ENCODE measurements around the gene CARD6.
"Not testable (repeated sequence)": the region's sequence is repeated elsewhere in the genome, so short reads cannot be mapped to it uniquely, and the experiment has no call there.

CARD6 gene

DNA sequence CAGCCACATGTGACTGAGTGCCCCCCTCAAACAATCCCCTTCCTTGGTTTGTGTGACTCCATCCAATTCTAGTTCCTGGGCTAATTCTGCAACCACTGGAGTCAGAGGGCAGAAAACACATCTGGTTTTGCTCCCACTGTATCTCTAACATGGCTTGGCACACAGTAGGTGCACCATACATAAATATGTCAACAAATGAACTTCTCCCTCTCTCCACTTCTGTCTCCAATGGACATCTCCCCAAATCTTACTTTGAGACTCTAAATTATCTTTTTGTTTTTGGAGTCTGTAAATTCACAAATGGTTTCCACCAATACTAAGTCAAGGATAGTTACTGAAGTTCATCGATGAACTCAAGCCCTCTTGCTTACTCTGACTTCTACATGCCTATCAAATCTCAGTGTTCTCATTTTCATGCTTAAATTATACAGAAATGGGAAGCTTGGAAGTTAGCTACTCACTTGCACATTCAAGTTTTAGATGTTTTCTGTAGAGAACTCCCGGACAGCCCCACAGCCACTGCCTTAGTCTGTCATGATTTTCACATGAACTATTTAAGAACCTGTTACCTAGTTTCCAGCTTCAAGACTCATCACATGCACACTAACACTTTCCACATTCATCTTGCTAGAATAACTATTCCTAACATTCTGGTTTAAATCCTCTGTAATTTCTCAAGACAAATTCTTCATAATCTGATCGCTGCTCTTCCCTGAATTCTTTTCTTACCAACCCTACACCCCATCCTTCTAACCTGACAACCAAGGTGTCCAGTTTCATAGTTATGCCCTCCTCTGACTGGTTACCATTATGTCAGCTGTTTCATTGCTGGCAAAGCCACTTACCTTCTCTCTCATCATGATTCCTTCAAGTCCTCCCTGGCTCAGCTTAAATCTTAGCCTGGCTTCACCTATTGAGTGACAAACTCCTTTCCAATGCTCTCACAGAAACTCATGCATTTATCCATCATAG lies 12.2 kb upstream of the CARD6 start:
- no peak for DNase-seq (ENCODE audit: low spot score)

DNA sequence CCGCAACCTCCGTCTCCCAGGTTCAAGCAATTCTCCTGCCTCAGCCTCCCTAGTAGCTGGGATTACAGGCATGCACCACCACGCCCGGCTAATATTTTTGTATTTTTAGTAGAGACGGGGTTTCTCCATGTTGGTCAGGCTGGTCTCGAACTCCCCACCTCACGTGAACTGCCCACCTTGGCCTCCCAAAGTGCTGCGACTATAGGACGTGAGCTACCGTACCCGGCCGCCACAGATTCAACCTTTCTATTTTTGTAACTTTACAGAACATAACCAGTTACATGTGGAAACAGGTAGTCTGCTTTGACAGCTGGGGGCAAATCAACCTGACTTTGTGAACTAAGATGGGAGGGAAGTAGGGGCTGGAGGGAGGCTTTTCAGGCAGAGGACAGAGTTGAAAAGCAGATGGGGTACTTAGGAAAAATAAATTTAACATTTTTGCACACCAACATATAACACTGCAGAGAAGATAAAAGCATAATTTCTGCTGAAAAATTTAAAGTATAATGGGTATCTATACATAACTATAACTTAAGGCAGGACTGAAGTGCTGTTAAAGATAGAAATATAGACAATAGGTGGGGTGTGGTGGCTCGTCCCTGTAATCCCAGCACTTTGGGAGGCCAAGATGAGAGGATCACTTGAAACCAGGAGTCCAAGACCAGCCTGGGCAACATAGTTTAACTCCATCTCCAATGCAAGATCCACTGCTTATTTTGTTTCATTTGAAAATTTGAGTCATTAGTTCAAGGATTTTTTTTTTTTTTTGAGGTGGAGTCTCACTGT lies 11.2 kb upstream of the CARD6 start:
- DNase-seq (ENCODE audit: low spot score): no peak

DNA sequence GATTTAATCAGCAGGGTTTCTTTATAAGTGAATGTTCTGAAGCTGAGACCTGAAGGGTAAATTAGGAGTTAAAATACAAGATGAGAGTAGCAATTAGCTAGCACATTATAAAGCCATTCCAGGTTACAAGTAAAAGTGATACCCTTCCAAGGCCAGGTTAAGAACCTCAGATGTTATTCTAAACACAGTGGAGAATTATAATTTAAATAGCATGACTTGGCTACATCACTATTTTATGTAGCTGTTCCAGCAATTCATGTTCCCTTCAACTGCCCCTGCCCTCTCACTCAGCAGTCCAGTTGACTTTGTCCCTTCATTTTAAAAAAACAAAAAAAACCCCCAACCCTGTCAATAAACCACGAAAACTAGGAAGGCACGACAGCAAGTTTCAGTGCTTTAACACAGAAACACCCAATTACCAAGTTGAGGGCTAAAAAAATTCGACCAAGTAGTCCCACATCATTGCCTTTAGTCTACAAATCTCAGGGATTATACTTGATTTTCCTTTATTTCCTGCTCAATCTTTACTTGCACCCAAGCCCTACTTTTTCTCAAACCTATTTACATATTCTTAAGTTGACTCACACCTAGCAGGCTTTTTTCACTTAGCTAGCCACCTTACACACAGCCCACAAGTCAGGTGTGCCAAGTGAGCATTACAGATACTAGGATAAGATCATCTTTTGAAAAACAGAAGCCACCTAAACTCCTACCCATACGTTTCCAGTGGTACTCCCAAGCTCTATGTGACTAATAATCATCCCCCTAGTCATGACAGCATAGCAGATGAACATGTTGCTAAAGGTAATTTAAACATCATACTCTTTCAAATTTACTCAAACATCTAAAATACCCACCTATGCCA lies 9.6 kb upstream of the CARD6 start:
- no peak for DNase-seq (ENCODE audit: low spot score)

DNA sequence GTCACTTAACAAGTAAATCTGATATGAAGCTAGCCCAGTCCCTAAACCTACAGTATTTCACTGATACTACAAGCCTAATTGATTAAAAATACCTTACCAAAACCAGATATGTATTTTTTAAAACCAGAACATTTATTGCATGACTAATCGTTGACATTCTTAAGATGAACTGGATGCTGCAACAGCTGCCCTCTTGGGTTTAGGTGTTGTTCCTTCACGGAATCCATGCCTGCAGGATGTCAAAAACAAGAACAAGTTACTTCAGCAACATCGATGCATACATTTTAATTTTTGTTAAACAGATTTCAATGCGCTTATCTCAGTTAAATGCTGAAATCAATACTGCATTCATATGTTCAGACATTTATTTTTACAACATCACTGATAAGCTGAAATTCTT lies 8.8 kb upstream of the CARD6 start:
- no peak for DNase-seq (ENCODE audit: low spot score)

DNA sequence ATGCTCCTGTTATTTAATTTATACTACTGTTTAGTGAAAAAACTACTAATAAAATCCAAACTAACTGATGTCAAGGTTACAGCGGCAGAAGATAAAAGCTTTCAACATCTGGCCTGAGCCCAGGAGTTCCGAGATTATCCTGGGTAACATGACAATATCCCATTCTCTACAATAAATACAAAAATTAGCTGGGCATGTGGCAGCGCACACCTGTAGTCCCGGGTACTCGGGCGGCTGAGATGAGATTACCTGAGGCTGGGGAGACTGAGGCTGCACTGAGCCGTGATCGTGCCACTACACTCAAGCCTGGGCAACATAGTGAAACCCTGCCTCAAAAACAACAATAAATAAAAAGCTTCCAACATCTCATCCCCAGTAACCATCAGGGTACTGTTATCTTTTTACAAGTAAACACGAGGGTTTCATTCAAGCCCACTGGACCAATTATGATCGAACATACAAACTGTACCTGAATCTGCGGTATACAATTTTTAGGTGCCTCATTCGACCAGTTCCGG lies 7.4 kb upstream of the CARD6 start:
- no peak for DNase-seq (ENCODE audit: low spot score)

DNA sequence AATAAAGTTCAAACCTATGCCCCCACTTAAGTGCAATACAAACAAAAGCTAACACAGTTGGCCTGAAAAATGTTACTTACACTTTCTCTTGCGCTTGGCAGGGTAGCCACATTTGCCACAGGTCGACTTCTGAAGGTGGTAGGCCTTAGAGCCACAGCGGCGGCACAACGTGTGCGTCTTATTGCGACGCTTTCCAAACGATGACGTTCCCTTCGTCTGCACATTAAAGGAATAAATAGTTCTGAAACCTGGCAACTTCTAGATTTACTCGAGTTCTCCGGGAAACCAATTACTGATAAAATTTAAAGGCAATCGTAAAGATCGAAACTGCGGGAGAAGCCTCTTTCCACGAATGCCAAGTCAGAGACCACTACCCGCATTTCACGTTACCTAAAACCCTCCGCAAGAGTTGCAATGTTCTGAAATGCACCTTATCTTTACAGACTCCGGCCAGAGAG lies 6.7 kb upstream of the CARD6 start:
- no peak for DNase-seq (ENCODE audit: low spot score)

DNA sequence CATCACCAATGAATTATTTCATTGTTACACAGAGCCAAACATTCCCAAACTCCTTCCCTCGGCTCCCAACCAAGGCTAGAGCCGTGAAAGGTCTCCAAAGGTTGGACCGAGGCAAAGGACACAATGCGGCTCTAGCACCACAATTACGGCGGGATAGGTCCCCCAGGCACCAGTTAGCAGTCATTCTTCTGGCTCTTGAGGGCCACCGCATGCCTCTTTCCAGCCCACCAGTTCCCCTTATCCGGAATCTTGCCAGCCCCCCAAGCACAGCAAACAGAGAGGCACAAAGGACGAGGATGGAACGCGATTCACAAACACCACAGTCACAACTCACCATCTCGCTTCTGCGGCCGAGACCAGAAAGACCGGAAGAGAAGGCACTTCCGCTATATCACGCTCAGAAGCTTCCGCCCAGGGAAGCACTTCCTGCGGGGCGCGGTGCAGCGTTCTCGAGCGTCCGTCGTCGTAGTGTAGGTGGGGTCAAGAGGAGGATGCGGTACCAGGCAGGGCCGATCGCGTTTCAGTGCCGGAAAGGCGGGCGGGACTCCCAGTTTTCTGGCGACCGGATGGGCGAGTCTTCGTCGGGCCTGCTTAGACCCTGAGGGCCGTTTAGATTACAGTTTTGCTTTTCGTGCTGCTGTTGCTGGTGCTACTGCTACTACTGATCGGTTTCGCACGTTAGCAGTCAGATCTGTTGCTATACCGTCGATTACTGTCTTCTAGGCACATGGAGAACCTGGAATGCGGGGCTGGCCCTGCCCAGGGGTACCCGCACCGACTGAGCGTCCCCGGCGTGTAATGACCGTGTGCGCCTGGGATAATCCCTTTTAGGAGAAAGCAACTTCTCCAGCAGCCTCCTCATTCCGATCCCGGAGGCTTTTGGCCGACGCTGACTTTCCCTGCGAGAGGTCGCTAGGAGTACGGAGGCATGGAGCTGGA lies 6.0 kb upstream of the CARD6 start, which contains the start of gene RPL37:
Gene RPL37 (minus strand): TSS at position 374 of the 939 bp plus-strand sequence. CDS start 37 bp downstream, at position 337.
- peak; percentile 94 for DNase-seq (ENCODE audit: low spot score)

DNA sequence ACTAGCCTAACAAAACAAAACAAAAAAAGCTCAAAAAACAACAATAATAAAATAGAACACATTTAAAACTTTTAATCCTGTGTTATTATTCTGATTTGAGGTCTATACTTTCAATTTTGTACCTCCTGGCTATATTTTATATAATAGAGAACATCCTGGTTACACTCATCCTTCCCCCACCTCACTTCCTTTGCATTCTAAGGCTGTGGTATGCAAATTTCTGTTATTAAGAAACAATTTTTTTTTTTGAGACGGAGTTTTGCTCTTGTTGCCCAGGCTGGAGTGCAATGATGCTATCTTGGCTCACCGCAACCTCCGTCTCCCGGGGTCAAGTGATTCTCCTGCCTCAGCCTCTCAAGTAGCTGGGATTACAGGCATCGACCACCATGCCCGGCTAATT lies 3.1 kb upstream of the CARD6 start:
- DNase-seq (ENCODE audit: low spot score): no peak

DNA sequence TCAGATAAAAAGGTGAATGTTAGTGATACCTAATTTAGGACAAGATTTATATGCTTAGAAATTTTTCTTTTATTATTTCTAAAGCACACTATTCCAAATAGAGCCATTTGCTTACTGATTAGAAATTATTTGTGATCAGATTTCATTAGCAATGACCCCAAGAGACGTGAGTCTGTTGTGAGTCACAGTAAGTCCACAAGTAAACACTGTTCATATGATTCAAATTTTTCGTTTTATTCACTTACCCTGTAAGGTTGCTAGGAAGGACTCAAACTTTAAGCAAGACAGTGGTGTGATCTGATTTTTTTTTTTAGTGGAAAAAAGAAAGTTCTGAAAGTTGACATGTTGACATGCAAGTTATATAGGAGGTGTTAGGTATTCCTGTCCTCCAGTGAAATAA lies 1.2 kb downstream of the CARD6 start:
- DNase-seq (ENCODE audit: low spot score): no peak

DNA sequence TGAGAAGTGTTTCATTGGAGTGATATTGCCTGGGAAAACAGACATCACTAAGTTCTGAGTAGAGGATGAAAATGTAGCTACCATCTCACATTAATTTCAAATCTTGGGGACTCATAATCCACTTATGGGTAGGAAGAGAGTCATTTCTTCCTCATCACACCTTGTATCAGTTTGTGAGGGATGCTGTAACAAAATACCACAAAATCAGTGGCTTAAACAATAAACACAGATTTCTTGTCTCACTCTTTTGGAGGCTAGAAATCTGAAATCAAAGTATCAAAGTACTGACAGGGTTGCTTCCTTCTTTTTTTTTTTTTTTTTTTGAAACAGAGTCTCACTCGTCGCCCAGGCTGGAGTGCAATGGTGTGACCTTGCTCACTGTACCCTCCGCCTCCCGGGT lies 3.4 kb downstream of the CARD6 start:
- DNase-seq (ENCODE audit: low spot score): no peak

DNA sequence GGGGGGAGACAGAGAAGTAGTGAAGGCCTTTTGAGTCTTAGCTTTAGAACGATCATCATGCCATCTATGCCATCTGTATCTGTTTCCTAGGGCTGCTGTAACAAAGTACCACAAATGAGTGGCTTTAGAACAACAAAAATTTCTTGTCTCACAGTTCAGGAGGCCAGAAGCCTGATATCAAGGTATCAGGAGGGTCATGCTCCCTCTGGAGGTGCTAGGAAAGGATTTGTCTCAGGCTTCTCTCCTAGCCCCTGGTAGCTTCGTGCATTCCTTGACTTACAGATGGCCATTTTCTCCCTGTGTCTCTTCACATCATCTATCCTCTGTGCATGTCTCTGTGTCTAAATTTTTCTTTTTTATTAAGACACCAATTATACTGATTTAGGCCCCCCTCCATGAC lies 5.2 kb downstream of the CARD6 start:
- no peak for DNase-seq (ENCODE audit: low spot score)

DNA sequence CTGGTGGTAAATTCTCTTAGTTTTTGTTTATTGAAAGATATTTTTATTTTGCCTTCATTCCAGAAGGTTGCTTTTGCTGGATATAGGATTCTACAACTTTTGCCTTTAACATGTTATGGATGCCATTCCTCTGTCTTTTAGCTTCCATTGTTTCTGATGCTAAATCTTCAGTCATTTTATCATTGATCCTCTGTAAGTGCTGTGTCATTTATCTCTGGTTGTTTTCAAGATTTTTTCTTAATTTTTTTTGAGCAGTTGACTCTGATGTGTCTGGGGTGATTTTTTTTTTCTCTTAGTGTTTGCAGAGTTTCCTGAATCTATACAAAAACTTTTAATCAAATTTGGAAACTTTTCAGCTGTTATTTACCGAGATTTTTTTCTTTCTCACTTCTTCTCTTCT lies 6.4 kb downstream of the CARD6 start:
- no peak for DNase-seq (ENCODE audit: low spot score)

DNA sequence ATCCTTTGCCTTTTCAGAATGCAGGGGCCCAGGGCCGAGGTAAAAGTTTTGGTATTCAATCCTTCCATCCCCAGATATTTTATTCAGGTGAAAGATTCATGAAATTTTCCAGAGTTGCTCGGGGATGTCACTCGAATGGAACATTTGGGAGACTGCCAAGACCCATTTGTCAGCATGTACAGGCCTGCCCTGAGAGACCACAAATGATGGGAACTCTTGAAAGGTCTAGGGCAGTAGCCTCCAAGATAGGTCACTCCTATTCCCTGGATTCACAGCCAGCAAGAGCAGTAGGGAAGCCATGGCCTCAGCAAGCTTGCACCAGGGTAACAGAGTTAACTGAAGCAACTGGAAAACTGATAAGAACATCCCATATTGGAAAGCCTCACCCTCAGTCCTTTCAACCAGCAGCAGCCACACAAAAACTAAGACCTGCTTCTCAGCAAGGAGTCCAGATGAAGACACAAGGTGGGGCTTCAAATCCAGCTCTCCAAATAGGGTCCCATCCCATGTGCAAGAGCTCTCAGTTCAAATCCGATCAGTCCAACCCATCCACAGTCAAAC lies 12.5 kb downstream of the CARD6 start:
- DNase-seq (ENCODE audit: low spot score): no peak

DNA sequence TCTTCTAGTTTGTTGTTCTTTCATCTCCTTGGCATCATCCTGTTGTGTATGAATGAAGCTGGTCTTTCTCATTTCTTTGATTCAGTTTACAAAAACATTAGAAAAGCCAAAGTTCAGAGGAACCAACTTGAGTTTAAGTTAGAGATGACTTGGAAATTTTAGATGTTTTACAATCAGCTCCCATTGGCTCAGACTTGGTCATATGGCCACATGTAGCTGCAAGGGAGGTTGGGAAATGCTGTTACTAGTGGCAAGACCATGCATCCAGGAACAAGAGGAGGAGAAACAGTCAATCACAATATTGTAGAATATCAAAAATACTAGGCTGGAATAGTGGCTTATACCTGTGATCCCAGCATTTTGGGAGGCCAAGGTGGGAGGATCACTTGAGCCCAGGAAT lies 19.5 kb downstream of the CARD6 start:
- DNase-seq (ENCODE audit: low spot score): no peak

DNA sequence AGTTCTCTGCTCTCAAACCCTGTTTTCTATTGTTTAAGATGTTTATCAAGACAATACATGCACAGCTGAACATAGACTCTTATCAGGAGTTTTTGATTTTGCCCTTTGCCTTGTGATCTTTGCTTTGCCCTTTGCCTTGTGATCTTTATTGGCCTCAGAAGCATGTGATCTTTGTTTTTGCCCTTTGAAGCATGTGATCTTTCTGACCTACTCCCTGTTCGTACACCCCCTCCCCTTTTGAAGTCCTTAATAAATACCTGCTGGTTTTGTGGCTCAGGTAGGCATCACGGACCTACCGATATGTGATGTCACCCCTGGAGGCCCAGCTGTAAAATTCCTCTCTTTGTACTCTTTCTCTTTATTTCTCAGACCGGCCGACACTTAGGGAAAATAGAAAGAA lies 23.8 kb downstream of the CARD6 start:
- DNase-seq (ENCODE audit: low spot score): not testable (repeated sequence)

DNA sequence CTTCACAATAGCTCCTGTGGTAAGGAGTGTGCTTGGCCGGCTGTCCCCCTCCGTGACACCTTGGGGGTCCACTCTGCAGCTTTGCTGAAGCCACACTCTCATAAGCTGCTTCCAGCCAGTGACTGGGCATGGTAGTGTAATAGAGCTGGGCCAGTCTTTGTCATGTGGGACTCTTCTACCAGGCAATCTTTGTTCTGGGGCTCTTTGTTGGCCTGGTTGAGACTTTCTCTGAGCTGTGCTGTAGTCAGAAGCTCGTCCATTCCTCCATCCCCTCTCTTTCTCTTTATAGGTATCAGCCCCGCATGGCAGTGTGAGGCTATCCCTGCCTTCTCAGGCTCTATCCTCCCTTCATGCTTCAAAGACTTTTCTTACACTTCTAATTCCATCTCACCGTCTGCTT lies 25.7 kb downstream of the CARD6 start:
- no peak for DNase-seq (ENCODE audit: low spot score)

DNA sequence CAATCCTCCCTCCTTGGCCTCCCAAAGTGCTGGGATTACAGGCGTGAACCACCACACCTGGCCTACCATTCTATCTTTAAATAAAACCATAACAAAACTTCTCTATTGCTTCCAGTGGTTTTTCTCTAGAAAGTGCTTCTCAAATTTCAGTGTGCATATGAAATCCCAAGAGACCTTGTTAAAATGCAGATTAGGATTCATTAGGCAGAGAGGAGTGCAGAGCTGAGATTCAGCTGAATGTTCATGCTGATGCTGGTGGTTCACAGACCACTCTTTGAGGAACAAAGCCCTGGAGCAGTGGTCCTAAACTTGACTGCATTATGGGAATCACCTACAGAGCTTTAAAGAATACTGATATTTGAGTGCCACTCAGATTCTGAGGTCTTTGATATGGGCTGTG lies 28.2 kb downstream of the CARD6 start:
- DNase-seq (ENCODE audit: low spot score): no peak

DNA sequence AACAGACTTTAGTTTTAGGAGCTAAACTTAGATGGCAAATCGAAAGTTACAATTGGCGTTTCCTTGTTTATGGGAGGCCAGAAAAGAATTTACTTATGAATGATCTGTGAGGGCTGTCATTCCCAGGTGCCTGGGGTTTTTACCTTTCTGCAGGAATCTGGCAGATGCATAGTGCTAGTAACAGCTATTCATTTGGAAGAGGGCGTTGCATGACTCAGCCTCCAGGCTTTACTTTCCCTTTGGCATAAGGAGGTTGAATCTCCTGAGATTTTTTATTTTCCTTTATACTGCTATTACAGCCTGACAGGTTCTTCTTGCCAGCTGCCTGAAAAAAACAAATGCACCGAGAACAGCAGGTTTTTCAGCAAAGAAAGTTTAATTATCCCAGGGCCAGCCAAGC lies 30.0 kb downstream of the CARD6 start:
- DNase-seq (ENCODE audit: low spot score): no peak

DNA sequence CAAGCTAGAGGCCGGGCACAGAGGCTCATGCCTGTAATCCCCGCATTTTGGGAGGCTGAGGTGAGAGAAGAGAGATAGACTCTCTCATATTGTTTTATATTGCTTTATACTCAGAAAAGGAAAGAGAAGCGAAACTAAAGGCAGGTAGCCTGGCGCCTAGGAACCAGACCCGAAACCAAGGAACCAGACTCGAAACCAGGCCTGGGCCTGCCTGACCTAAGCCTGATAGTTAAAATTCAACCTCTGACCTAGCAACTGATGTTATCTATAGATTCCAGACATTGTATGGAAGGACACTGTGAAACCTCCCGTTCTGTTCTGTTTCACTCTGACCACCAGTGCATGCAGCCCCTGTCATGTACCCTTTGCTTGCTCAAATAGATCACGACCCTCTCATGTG lies 31.1 kb downstream of the CARD6 start:
- DNase-seq (ENCODE audit: low spot score): not testable (repeated sequence)

DNA sequence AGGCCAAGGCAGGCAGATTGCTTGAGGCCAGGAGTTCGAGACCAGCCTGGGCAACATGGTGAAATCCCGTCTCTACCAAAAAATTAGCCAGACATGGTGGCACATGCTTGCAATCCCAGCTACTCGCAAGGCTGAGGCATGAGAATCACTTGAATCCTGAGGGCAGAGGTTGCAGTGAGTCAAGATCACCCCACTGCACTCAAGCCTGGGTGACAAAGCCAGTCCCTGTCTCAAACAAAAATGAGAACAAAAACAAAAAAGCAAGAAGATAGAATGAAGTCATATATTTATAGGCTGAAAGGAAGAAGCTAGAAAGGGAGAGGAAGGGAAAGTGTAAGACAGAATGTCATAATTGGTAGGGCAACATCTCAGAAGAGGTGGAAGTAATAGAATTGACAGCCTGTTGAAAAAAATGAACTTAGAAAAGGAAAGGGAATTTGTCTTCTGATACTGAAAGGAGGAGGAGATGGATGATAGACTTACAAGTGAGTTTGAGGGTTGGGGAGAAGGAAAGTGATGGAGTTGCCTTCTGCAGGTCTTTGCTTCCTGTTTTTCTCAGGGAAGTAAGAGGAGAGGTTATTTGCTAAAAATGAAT lies 32.2 kb downstream of the CARD6 start:
- DNase-seq (ENCODE audit: low spot score): no peak

Data from kidney capillary endothelial cell (primary cell).